ENCODE measurements around the gene ZSWIM8. TPM values are rescaled to one million over a fixed set of nuclear protein-coding genes. Genes with fewer than 3 reads are reported as not detected.

Gene ZSWIM8
- total RNA-seq, 1 donor from 2014 or later, result 46.2 TPM

- Histone ChIP-seq H3K36me3 (peaks cover 40% of the 10 kb centered on the region), H3K9me3 (replicated peaks) (no peaks in the 10 kb centered on the region), H3K4me1 (peaks cover 61% of the 10 kb centered on the region), H3K4me3 (peak overlapping the region; percentile 90), H3K27me3 (ENCODE audit: low read depth) (no peaks in the 10 kb centered on the region), H3K27ac (replicated peaks) (peak overlapping the region; percentile 95)
- no peak for TF ChIP-seq CTCF (IDR thresholded peaks at IDR 0.05; ENCODE audit: borderline replicate concordance)
- intact Hi-C loops (cut with micrococcal nuclease), result no loop called here
- DNase-seq, result no peak
These were observed 4.4 kb upstream of the ZSWIM8 start for GRCh38 chr10:73780966-73781365.

GRCh38 chr10:73781548-73781878 lies 3.9 kb upstream of the ZSWIM8 start:
- Histone ChIP-seq H3K27me3 (ENCODE audit: low read depth) (no peaks in the 10 kb centered on the region), H3K4me3 (peak overlapping the region; percentile 90), H3K36me3 (peaks cover 35% of the 10 kb centered on the region), H3K9me3 (replicated peaks) (no peaks in the 10 kb centered on the region), H3K27ac (replicated peaks) (peak overlapping the region; percentile 95), H3K4me1 (peaks cover 63% of the 10 kb centered on the region)
- TF ChIP-seq CTCF (IDR thresholded peaks at IDR 0.05; ENCODE audit: borderline replicate concordance), result no peak
- DNase-seq, result no peak
- intact Hi-C loops (cut with micrococcal nuclease), result no loop called here

GRCh38 chr10:73781879-73782748 lies 3.3 kb upstream of the ZSWIM8 start, which contains the start of gene CHCHD1:
TSS of gene CHCHD1 (plus strand) at chr10:73782048. CDS start at chr10:73782076, 28 bp downstream.
- DNase-seq, result peak; percentile 94
- intact Hi-C loops (cut with micrococcal nuclease), result no loop called here
- Histone ChIP-seq H3K4me1 (peaks cover 65% of the 10 kb centered on the region), H3K9me3 (replicated peaks) (no peaks in the 10 kb centered on the region), H3K27ac (replicated peaks) (peak within 1 kb of the TSS; percentile 95), H3K36me3 (peaks cover 30% of the 10 kb centered on the region), H3K4me3 (peak within 1 kb of the TSS; percentile 90), H3K27me3 (ENCODE audit: low read depth) (no peaks in the 10 kb centered on the region)
- TF ChIP-seq CTCF (IDR thresholded peaks at IDR 0.05; ENCODE audit: borderline replicate concordance), result no peak

- Histone ChIP-seq H3K4me1 (peaks cover 69% of the 10 kb centered on the region), H3K27ac (replicated peaks) (peak overlapping the region; percentile 95), H3K9me3 (replicated peaks) (no peaks in the 10 kb centered on the region), H3K27me3 (ENCODE audit: low read depth) (no peaks in the 10 kb centered on the region), H3K36me3 (peaks cover 24% of the 10 kb centered on the region), H3K4me3 (peak overlapping the region; percentile 90)
- DNase-seq, result no peak
- intact Hi-C loops (cut with micrococcal nuclease), result no loop called here
- no peak for TF ChIP-seq CTCF (IDR thresholded peaks at IDR 0.05; ENCODE audit: borderline replicate concordance)
These were observed 2.7 kb upstream of the ZSWIM8 start for GRCh38 chr10:73782749-73783085.

- Histone ChIP-seq H3K27ac (replicated peaks) (peak overlapping the region; percentile 95), H3K27me3 (ENCODE audit: low read depth) (no peaks in the 10 kb centered on the region), H3K36me3 (peaks cover 20% of the 10 kb centered on the region), H3K4me3 (peak overlapping the region; percentile 93), H3K9me3 (replicated peaks) (no peaks in the 10 kb centered on the region), H3K4me1 (peaks cover 72% of the 10 kb centered on the region)
- no peak for TF ChIP-seq CTCF (IDR thresholded peaks at IDR 0.05; ENCODE audit: borderline replicate concordance)
- intact Hi-C loops (cut with micrococcal nuclease), result no loop called here
- DNase-seq, result no peak
These were observed 510 bp downstream of the ZSWIM8 start for GRCh38 chr10:73785721-73786511.
